Left lung (tissue), 10 donors: Measurements from ENCODE around the gene UBA5. TPM values are rescaled to one million over a fixed set of nuclear protein-coding genes. Genes with fewer than 3 reads are reported as not detected.

Experiments used
- ATAC-seq: fragments of 200-7000 bp; cut with Tn5 transposase; one replicate; pipeline ENCODE4 v1.9.1; 2020; ENCODE audit warnings: moderate library complexity
- DNase-seq, 4 donors: peaks; one replicate each; pipeline ENCODE4 v3.0.0-alpha.2; 2013 to 2020
- H3K27ac ChIP-seq, 2 donors: fragments of 200-600 bp; sonication (generic) in 1 of 2; one replicate each; pipeline versions ENCODE4 v1.5.0 to v1.8.0; 2020 to 2021
- H3K27me3 ChIP-seq, 2 donors: fragments of 200-600 bp; sonication (generic) in 1 of 2; one replicate each; pipeline versions ENCODE4 v1.5.0 to v1.8.0; 2020 to 2021
- H3K36me3 ChIP-seq, 2 donors: fragments of 200-600 bp; sonication (generic) in 1 of 2; one replicate each; pipeline versions ENCODE4 v1.5.0 to v1.8.0; 2020 to 2021
- H3K4me1 ChIP-seq, 2 donors: fragments of 200-600 bp; one replicate each; pipeline ENCODE4 v1.8.0; 2021
- H3K4me3 ChIP-seq, 2 donors: fragments of 200-600 bp; sonication (generic) in 1 of 2; one replicate each; pipeline versions ENCODE4 v1.5.0 to v1.8.0; 2020 to 2021; ENCODE audit warnings: mild to moderate bottlenecking in 1 of 2
- H3K9me3 ChIP-seq, 2 donors: fragments of 200-600 bp; sonication (generic) in 1 of 2; one replicate each; pipeline versions ENCODE4 v1.5.0 to v1.8.0; 2020 to 2021
- intact Hi-C, 2 donors: fragments of 100-400 bp; cut with DNase I; formaldehyde crosslinking; loops; one replicate each; pipeline versions ENCODE4 v1.11.2 to v1.14.2; 2022
- polyA plus RNA-seq, 6 donors: library from polyadenylated mRNA; unstranded; fragments of 120-200 nt; gene quantifications; one replicate each; pipeline ENCODE4 v1.2.1, GENCODE V29; 2013; ENCODE audit not compliant: insufficient read length in 6 of 6
- total RNA-seq, 2 donors: library from RNA; stranded (reverse); fragmentation: NEBNext Ultra II Directional; extraction: Animal tissue kit (Norgen Biotek cat#: 25700); gene quantifications; one replicate each; pipeline ENCODE4 v1.2.1, GENCODE V29; 2021
- TF ChIP-seq, protein P1 (sequence below), 2 donors: fragments of 200-600 bp; sonication (generic) in 1 of 2; IDR thresholded peaks; one replicate each; pipeline versions ENCODE4 v1.5.0 to v1.8.0; 2021; ENCODE audit warnings: antibody characterized with exemption in 2 of 2
- donor health status: DM: no; HTN: yes; CAD: no.
- donor health status: DM: no; HTN: no; CAD: no.

Gene UBA5
- total and polyA plus RNA-seq, 8 donors: 34.1 to 89.3 (median 75.5) TPM

GRCh38 chr3:132645058-132645457, 15.1 kb upstream of the UBA5 start:
- Histone ChIP-seq H3K27me3 (no peaks in the 10 kb centered on the region), H3K9me3 (no peaks in the 10 kb centered on the region), H3K27ac (no peak overlapping the region), H3K36me3 (peaks cover 0 to 6% of the 10 kb centered on the region in 2 donors), H3K4me3 (no peak overlapping the region), H3K4me1 (no peaks in the 10 kb centered on the region)
- ATAC-seq (no peak), DNase-seq (no peak)
- intact Hi-C loops: loop anchor here in 1 of 2 donors (5.0 kb wide), 1 partner anchor 108 kb away; no protein-coding TSS in a partner anchor
- TF ChIP-seq, protein P1, sequence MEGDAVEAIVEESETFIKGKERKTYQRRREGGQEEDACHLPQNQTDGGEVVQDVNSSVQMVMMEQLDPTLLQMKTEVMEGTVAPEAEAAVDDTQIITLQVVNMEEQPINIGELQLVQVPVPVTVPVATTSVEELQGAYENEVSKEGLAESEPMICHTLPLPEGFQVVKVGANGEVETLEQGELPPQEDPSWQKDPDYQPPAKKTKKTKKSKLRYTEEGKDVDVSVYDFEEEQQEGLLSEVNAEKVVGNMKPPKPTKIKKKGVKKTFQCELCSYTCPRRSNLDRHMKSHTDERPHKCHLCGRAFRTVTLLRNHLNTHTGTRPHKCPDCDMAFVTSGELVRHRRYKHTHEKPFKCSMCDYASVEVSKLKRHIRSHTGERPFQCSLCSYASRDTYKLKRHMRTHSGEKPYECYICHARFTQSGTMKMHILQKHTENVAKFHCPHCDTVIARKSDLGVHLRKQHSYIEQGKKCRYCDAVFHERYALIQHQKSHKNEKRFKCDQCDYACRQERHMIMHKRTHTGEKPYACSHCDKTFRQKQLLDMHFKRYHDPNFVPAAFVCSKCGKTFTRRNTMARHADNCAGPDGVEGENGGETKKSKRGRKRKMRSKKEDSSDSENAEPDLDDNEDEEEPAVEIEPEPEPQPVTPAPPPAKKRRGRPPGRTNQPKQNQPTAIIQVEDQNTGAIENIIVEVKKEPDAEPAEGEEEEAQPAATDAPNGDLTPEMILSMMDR (IDR thresholded peaks at IDR 0.05): no peak

DNA sequence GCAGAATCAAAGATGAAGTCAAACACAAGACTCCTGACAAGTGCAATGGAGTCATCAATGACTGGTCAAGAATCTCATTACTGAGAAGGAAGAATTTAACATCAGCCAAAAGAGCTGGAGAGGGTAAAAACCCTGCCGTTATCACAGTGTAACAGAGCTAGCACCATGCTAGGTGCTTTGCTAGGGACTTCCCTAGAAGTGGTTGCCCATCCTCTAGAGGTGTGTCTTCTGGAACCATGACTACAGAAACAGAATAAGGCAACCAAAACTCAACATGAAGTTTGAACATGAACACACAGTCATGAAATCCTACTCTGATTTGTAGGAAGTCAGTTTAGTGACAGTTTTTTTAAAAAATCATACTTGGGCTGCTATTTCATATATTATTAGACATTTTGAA, 10.0 kb upstream of the UBA5 start:
- no peak for DNase-seq
- Histone ChIP-seq H3K9me3 (no peaks in the 10 kb centered on the region), H3K27ac (no peak overlapping the region), H3K4me3 (no peak overlapping the region), H3K36me3 (no peaks in the 10 kb centered on the region), H3K27me3 (no peaks in the 10 kb centered on the region), H3K4me1 (peaks cover 0 to 9% of the 10 kb centered on the region in 2 donors)
- ATAC-seq: no peak
- TF ChIP-seq, protein P1 (IDR thresholded peaks at IDR 0.05): no peak
- intact Hi-C loops: no loop called here

- Histone ChIP-seq H3K36me3 (no peaks in the 10 kb centered on the region), H3K4me1 (peaks cover 0 to 9% of the 10 kb centered on the region in 2 donors), H3K27ac (no peak overlapping the region), H3K27me3 (no peaks in the 10 kb centered on the region), H3K9me3 (no peaks in the 10 kb centered on the region), H3K4me3 (no peak overlapping the region)
- intact Hi-C loops: no loop called here
- TF ChIP-seq, protein P1 (IDR thresholded peaks at IDR 0.05): no peak
- peak; percentile 44 for ATAC-seq
- no peak for DNase-seq
Measured at GRCh38 chr3:132652640-132653270, 7.4 kb upstream of the UBA5 start.

GRCh38 chr3:132654190-132654589, 5.9 kb upstream of the UBA5 start:
- intact Hi-C loops: no loop called here
- TF ChIP-seq, protein P1 (IDR thresholded peaks at IDR 0.05): no peak
- no peaks in the 10 kb centered on the region for H3K36me3 ChIP-seq
- no peak overlapping the region for H3K27ac ChIP-seq
- no peaks in the 10 kb centered on the region for H3K27me3 ChIP-seq
- no peak for DNase-seq
- no peaks in the 10 kb centered on the region for H3K9me3 ChIP-seq
- H3K4me3 ChIP-seq: no peak overlapping the region
- ATAC-seq: no peak
- H3K4me1 ChIP-seq: peaks cover 0 to 19% of the 10 kb centered on the region in 2 donors

DNA sequence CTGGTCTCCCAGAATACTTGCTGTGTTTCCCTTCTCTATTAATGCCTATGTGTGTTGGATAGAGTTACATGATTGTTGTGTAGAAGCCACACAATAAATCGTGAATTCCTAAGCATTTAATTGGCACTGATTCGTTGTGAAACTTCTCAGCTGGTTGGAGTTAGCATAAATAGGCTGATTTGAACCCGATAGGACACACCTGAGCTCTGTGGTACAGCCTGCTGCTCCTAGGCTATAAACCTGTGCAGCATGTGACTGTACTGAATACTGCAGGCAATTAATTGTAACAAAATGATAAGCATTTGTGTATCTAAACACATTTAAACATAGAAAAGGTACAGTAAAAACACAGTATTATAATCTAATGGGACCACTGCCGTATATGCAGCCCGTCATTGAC, 5.4 kb upstream of the UBA5 start:
- Histone ChIP-seq H3K4me1 (peaks cover 0 to 21% of the 10 kb centered on the region in 2 donors), H3K27ac (no peak overlapping the region), H3K27me3 (no peaks in the 10 kb centered on the region), H3K9me3 (no peaks in the 10 kb centered on the region), H3K4me3 (no peak overlapping the region), H3K36me3 (no peaks in the 10 kb centered on the region)
- TF ChIP-seq, protein P1 (IDR thresholded peaks at IDR 0.05): no peak
- ATAC-seq (no peak), DNase-seq (no peak)
- intact Hi-C loops: no loop called here
